AG04450 (cell line): ENCODE data around the gene HOXC9. TPM values are rescaled to one million over a fixed set of nuclear protein-coding genes. Genes with fewer than 3 reads are reported as not detected.

Experiments used
- CTCF ChIA-PET: fragments of 300-600, 350-600 bp; formaldehyde crosslinking; extraction: SDS; loops from one replicate; lab custom pipeline; 2022; ENCODE audit warnings: antibody characterized with exemption, inconsistent platforms; lab: Charles Lee
- POLR2A ChIA-PET: fragments of 350-600 bp; formaldehyde crosslinking; extraction: SDS; loops from one replicate; lab custom pipeline; 2021; ENCODE audit warnings: antibody characterized with exemption, inconsistent platforms; lab: Yijun Ruan, JAX
- DNase-seq: peaks from one replicate; pipeline ENCODE4 v3.0.0-alpha.2; 2011; ENCODE audit warnings: low read depth, low spot score
- H3K27ac ChIP-seq: one replicate; pipeline ENCODE4 v1.5.1; 2012; ENCODE audit warnings: low read depth, low read length, control low read depth
- H3K27me3 ChIP-seq: one replicate; pipeline ENCODE4 v1.6.0; 2012; ENCODE audit warnings: low read length; ENCODE audit not compliant: control insufficient read depth, insufficient read depth
- H3K4me3 ChIP-seq: 2 replicates; pipeline ENCODE4 v1.5.1; 2011; ENCODE audit warnings: mild to moderate bottlenecking, low read depth, low read length, control low read depth
- H3K9me3 ChIP-seq: 2 replicates; pipeline ENCODE4 v1.5.1; 2012; ENCODE audit warnings: low read length; ENCODE audit not compliant: control insufficient read depth, insufficient read depth
- polyA plus RNA-seq: library from polyadenylated mRNA; depleted of rRNA; stranded (reverse); fragments of >200 nt; gene quantifications from 2 replicates; pipeline ENCODE4 v1.2.3, GENCODE V29; 2011
- TF ChIP-seq, protein P1 (sequence below): IDR thresholded peaks from 2 replicates; pipeline ENCODE4 v1.5.1; 2011; ENCODE audit warnings: low read depth, low read length, control low read depth, inconsistent platforms

The HOXC9 gene
- polyA plus RNA-seq, 1 experiment, result not detected

DNA sequence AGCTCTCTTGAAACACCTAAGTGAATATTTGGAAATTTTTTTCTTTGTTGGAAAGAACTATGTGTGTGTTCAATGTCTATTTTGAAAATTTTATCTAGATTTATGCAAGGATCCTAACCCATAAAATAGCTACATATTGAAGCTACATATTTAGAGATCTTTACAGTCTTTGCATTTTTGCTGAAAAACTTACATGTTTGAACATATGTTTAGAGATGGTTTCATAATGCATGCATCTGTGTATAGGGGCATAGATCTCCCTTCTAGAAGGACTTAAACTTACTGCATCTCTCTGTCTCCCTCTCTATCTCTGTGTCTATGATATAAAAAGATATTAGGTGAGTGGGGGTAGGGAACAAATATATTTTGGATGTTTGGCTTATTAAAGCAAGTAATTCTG, 45.4 kb downstream of the HOXC9 start:
- TF ChIP-seq, protein P1, sequence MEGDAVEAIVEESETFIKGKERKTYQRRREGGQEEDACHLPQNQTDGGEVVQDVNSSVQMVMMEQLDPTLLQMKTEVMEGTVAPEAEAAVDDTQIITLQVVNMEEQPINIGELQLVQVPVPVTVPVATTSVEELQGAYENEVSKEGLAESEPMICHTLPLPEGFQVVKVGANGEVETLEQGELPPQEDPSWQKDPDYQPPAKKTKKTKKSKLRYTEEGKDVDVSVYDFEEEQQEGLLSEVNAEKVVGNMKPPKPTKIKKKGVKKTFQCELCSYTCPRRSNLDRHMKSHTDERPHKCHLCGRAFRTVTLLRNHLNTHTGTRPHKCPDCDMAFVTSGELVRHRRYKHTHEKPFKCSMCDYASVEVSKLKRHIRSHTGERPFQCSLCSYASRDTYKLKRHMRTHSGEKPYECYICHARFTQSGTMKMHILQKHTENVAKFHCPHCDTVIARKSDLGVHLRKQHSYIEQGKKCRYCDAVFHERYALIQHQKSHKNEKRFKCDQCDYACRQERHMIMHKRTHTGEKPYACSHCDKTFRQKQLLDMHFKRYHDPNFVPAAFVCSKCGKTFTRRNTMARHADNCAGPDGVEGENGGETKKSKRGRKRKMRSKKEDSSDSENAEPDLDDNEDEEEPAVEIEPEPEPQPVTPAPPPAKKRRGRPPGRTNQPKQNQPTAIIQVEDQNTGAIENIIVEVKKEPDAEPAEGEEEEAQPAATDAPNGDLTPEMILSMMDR, result no peak
- DNase-seq, result no peak
- peaks cover 5% of the 10 kb centered on the region; the same call in 1 of the 2 replicates for H3K9me3 ChIP-seq
- H3K27me3 ChIP-seq, result peaks cover 73% of the 10 kb centered on the region
- H3K27ac ChIP-seq, result no peak overlapping the region
- no peak overlapping the region for H3K4me3 ChIP-seq
- ChIA-PET CTCF (no interaction called here), POLR2A (no interaction called here)

DNA sequence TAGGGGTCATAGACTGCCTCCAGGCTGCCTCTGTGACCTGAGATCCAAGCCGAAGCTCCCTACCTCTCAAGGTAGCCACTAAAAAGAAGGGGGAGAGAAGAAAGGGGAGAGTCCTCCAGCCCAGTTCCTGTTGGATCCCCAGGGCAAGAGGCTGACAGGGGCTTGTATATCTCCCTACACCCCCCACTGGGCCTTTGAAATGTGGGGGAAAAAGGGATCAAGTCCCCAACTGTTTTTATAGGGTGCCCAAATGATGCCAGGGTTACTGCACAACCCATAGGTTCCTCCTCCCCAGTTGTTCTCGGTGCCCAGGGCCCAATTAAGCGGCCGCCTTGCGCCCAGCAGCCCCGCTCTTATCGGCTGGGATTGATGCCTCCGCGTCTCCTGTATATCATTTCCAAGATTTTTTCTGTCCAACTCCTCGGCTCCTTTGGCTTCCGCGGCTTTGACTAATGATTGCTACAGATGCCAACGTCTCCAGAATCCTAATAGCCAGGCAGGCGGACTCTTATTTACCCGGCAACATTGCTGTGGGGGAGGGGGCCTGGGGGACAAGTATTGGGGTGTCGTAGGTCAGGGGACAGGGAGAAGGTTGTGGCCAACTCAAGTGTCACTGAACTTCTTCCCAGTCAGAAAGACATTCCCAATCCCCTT, 46.0 kb downstream of the HOXC9 start:
- peaks cover 5% of the 10 kb centered on the region; the same call in 1 of the 2 replicates for H3K9me3 ChIP-seq
- no peak for DNase-seq
- H3K27me3 ChIP-seq, result peaks cover 75% of the 10 kb centered on the region
- no peak overlapping the region for H3K4me3 ChIP-seq
- CTCF ChIA-PET, result no interaction called here
- TF ChIP-seq, protein P1, result no peak
- H3K27ac ChIP-seq, result no peak overlapping the region
- POLR2A ChIA-PET, result no interaction called here

DNA sequence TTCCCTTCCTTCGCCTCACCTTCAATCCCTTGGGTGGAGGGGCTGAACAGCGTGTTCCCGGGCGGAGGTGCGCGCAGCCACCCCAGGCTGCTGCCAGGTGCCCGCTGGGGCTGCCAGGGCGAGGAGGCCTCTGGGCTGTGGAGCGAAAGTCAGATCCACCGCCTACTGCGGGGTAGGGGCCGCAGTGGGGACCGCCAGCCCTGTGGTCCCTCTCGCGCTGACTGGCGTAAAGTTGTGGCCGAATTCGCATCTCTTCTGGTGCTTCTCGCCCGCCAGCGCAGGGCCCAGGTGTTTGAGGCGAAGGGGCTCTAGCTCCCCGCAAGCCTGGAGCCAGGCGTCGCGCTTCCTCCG, 46.8 kb downstream of the HOXC9 start:
- H3K27me3 ChIP-seq, result peaks cover 79% of the 10 kb centered on the region
- no peak for DNase-seq
- POLR2A ChIA-PET, result no interaction called here
- TF ChIP-seq, protein P1, result no peak
- no peak overlapping the region for H3K27ac ChIP-seq
- H3K9me3 ChIP-seq, result peaks cover 5% of the 10 kb centered on the region; the same call in 1 of the 2 replicates
- no peak overlapping the region for H3K4me3 ChIP-seq
- CTCF ChIA-PET, result no interaction called here

DNA sequence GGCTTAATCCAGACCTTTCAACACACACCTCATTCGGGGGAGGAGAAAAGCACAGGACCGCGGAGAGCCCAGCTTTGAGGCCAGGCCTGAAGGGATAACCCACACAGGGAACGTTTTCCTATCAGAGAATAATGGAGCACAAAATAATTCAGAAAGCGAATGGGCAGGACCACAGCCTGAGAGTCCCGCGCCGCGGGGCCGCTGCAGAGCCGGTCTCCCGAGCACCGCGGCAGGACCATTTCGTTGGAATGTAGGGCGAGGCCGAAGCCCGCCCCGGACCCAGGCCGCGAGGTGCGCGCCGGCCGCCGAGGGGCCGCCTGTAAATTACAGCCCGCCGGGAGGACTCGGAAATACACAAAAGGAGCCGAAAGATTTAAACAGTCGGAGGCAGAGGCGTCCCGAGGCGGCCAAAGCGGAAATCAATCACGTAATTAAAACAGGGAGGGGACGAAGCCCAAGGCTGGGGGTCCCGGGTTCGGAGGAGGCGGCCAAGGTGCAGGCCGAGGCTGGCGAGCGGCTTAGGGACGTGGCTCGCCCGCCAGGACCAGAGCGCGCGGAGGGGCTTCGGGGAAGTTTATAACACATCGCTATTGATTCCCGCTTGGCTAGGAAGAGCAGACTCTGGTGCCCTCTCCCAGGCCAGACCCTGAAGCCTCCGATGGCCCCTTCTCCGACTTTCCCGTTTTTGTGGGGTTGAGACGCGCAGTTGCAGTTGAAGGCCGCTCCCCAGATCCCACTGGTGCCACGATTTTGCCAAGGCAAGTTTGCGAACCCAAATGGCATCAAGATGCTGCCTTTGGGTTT, 47.4 kb downstream of the HOXC9 start:
- Histone ChIP-seq H3K27ac (no peak overlapping the region), H3K4me3 (no peak overlapping the region), H3K9me3 (peaks cover 5% of the 10 kb centered on the region; the same call in 1 of the 2 replicates), H3K27me3 (peaks cover 85% of the 10 kb centered on the region)
- TF ChIP-seq, protein P1, result no peak
- DNase-seq, result no peak
- ChIA-PET POLR2A (no interaction called here), CTCF (no interaction called here)

DNA sequence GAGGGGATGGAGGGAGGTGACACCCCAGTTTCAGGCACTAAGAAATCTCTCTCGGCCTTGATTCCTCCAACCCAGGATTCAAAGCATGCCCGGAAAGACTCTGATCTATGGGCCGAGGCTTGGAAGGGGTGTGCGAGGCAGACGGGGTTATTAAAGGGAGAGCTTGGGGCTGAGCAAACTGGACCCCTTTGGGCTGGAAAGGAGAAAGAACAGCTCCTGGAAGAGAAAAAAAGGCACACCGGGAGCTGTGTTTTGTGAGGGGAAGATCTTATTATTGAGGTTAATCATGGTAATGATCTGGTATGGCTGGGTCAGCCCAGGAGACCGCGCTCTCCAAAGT, 48.0 kb downstream of the HOXC9 start:
- ChIA-PET POLR2A (no interaction called here), CTCF (no interaction called here)
- peaks cover 5% of the 10 kb centered on the region; the same call in 1 of the 2 replicates for H3K9me3 ChIP-seq
- H3K27me3 ChIP-seq, result peaks cover 86% of the 10 kb centered on the region
- H3K27ac ChIP-seq, result no peak overlapping the region
- TF ChIP-seq, protein P1, result no peak
- H3K4me3 ChIP-seq, result no peak overlapping the region
- no peak for DNase-seq
